K562 treated with DMSO at 1 percent for 48 hours (cell line): ENCODE results near the gene ARID1A. TPM values are rescaled to one million over a fixed set of nuclear protein-coding genes. Genes with fewer than 3 reads are reported as not detected.

Experiments used
- total RNA-seq: library from RNA; unstranded; fragments of 300-600 nt; gene quantifications from 2 replicates; pipeline ENCODE4 v1.2.3, GENCODE V29; 2022; ENCODE audit warnings: low replicate concordance; ENCODE audit errors: extremely low read depth

Gene ARID1A
- not detected in 2 replicates for total RNA-seq

DNA sequence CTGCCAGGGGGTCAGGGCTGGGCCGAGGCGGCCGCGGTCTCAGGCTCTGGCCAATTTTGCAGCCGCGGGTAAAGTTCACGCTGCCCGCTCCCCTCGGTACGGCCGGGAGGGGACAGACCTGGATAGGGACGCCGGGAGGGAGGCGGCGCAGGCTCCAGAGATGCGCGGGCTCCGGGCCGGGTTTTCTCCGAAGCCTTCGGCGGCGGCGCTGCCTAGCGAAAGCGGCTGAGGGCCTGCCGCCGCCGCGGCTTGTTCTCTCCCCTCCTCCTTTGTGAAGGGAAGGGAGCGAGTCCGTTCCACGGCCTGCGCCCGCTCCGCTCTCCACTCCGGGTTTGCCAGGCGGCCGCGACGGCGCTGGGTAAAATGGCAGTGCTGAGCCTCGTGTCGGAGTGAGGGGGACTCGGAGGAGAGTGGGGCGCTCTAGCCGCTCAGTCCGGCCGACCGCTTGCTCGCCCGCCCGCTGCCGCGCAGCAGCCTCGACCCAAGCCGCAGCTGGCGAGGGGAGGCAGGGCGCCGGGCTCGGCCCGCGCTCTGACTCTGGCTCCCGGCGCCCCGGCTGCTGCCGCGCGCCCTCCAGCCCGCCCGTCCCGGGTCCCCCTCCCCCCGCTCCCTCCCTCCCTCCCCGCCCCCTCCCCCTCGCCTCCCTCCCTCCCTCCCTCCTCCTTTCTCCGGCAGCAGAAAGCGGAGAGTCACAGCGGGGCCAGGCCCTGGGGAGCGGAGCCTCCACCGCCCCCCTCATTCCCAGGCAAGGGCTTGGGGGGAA is at the start of gene ARID1A:
Gene ARID1A (plus strand): TSS at position 660 of the 763 bp plus-strand sequence. CDS start 389 bp downstream, outside the sequence.

GRCh38 chr1:26787706-26788514 is 92.1 kb downstream of the ARID1A start, which contains the start of gene PIGV:
TSS of gene PIGV (plus strand) at chr1:26787950. CDS start at chr1:26790816, 2,866 bp downstream.

DNA sequence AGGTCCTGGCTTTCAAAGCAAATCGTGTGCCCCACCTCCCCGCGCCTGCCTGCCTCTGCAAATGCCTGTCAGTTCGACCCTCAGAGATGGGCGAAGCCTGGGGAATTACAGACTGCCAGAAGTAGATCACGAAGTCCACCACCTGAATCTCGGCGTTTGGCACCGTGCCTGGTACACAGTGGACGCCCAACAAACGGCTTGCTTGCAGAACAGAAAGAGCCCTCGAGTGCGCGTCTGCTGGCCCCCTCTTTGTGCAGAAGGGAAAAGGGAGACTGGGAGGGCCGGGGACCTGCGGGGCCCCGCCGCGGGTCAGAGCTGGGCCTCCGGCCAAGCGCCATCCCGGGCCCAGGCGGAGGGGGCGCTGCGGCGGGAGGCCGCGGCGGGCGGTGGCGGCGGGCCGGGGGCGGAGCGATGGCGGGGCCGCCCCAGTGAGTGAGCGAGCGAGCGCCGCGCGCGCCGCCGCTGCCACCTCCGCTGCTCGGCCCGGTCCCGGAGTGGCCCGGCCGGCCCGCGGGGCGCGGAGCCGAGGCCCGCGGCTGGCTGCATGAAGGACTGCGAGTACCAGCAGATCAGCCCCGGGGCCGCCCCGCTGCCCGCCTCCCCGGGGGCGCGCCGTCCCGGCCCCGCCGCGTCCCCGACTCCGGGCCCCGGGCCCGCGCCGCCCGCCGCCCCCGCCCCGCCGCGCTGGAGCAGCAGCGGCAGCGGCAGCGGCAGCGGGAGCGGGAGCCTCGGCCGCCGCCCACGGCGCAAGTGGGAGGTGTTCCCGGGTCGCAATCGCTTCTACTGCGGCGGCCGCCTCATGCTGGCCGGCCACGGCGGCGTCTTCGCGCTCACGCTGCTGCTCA is 130.7 kb downstream of the ARID1A start, which contains the start of gene ZDHHC18:
Gene ZDHHC18 (plus strand): TSS at position 428 of the 845 bp plus-strand sequence. CDS start 117 bp downstream, at position 545.

Other genes starting within 250 kb of the ARID1A start
- 526 TPM in 1 of 2 replicates, not detected in the other for gene HMGN2, start 223.6 kb upstream of the ARID1A start, total RNA-seq
- gene RPS6KA1, start 166.3 kb upstream of the ARID1A start, total RNA-seq: not detected in 2 replicates
- not detected in 2 replicates for gene PIGV, start 91.9 kb downstream of the ARID1A start, total RNA-seq
- gene ZDHHC18, start 130.7 kb downstream of the ARID1A start, total RNA-seq: 70.7 TPM in 1 of 2 replicates, not detected in the other
- not detected in 2 replicates for gene SFN, start 167.1 kb downstream of the ARID1A start, total RNA-seq
- not detected in 2 replicates for gene GPN2, start 194.3 kb downstream of the ARID1A start, total RNA-seq
- gene GPATCH3, start 204.5 kb downstream of the ARID1A start, total RNA-seq: not detected in 2 replicates
- not detected in 2 replicates for gene NR0B2, start 218.0 kb downstream of the ARID1A start, total RNA-seq
- gene NUDC, start 225.7 kb downstream of the ARID1A start, total RNA-seq: not detected in 2 replicates